Upper lobe of left lung (tissue), 6 donors: ENCODE data around the gene XPR1. TPM values are rescaled to one million over a fixed set of nuclear protein-coding genes. Genes with fewer than 3 reads are reported as not detected.

ENCODE experiments used
- ATAC-seq, 2 donors: fragments of 200-7000 bp; cut with Tn5 transposase; one replicate each; pipeline ENCODE4 v1.9.1; 2022; ENCODE audit warnings: mild to moderate bottlenecking in 2 of 2, moderate library complexity in 2 of 2; ENCODE audit not compliant: low FRiP score in 2 of 2
- DNase-seq, 2 donors: peaks; one replicate each; pipeline ENCODE4 v3.0.0-alpha.2; 2019 to 2020
- H3K27ac ChIP-seq, 4 donors: fragments of 200-600 bp; sonication (generic); one replicate each; pipeline ENCODE4 v1.5.1; 2016 to 2019
- H3K27me3 ChIP-seq, 4 donors: fragments of 200-600 bp; sonication (generic); one replicate each; pipeline ENCODE4 v1.5.1; 2017 to 2019
- H3K36me3 ChIP-seq, 4 donors: fragments of 200-600 bp; sonication (generic); one replicate each; pipeline ENCODE4 v1.5.1; 2016 to 2019
- H3K4me1 ChIP-seq, 4 donors: fragments of 200-600 bp; sonication (generic); one replicate each; pipeline ENCODE4 v1.5.1; 2018 to 2019
- H3K4me3 ChIP-seq, 4 donors: fragments of 200-600 bp; sonication (generic); one replicate each; pipeline ENCODE4 v1.5.1; 2017 to 2019; ENCODE audit warnings: mild to moderate bottlenecking in 2 of 4, moderate library complexity in 1 of 4
- H3K9me3 ChIP-seq, 4 donors: fragments of 200-600 bp; sonication (generic); one replicate each; pipeline ENCODE4 v1.5.1; 2018 to 2019
- CTCF ChIP-seq, 6 experiments: fragments of 450-650 bp in 4 of 6; fragments of 200-600 bp in 2 of 6; sonication (generic) in 2 of 6; IDR thresholded peaks; one replicate each; pipeline ENCODE4 v1.5.1; 2016 to 2019; ENCODE audit warnings: antibody characterized with exemption in 6 of 6
- EP300 ChIP-seq, 4 donors: sonication (generic); formaldehyde crosslinking; IDR thresholded peaks; one replicate each; pipeline ENCODE4 v1.5.1; 2017; ENCODE audit warnings: antibody characterized with exemption in 4 of 4, control low read depth in 2 of 4
- POLR2A ChIP-seq, 4 donors: fragments of 450-650 bp; IDR thresholded peaks; one replicate each; pipeline ENCODE4 v1.5.1; 2016 to 2017; ENCODE audit warnings: antibody characterized with exemption in 4 of 4, mild to moderate bottlenecking in 2 of 4
- POLR2AphosphoS5 ChIP-seq, 2 donors: sonication (generic); formaldehyde crosslinking; IDR thresholded peaks; one replicate each; pipeline ENCODE4 v1.5.1; 2017; ENCODE audit warnings: antibody characterized with exemption in 2 of 2
- whole genome bisulfite sequencing, 2 donors: methylation state at CpG; one replicate each; pipeline ENCODE4 v1.1.5; 2017 to 2018; 5-methylcytosine and 5-hydroxymethylcytosine counted together
- total RNA-seq, 6 donors: library from RNA; depleted of rRNA in 4 of 6; stranded (reverse); fragments of >200 nt in 4 of 6; gene quantifications; one replicate each; pipeline versions ENCODE4 v1.1.0 to v1.2.1, GENCODE V29; 2016 to 2021
- donor health status: DM: no; HTN: no; CAD: no; lungs with moderate emphysema.
- donor health status: DM: no; HTN: yes; CAD: no; lungs with severe emphysema.

Gene XPR1
- total RNA-seq, 6 donors from 2014 or later, result 21.3 to 30.2 (median 25.3) TPM

GRCh38 chr1:180881806-180882509 lies 250.1 kb downstream of the XPR1 start:
- H3K4me1 ChIP-seq, result no peaks in the 10 kb centered on the region
- ATAC-seq (peak in 1 of 2 donors; percentile 59), DNase-seq (no peak)
- no peaks in the 10 kb centered on the region for H3K9me3 ChIP-seq
- WGBS, 2 donors, result 69 to 75% methylated on average over 6 of the region's 6 CpGs
- no peak overlapping the region for H3K4me3 ChIP-seq
- H3K27ac ChIP-seq, result no peak overlapping the region
- peaks cover 0 to 48% (median 4%) of the 10 kb centered on the region in 4 donors for H3K36me3 ChIP-seq
- TF ChIP-seq POLR2A (IDR thresholded peaks at IDR 0.05) (no peak), POLR2AphosphoS5 (IDR thresholded peaks at IDR 0.05) (no peak), CTCF (IDR thresholded peaks at IDR 0.05) (peak in 4 of 6 experiments; percentile 17 to 52 (median 42)), EP300 (IDR thresholded peaks at IDR 0.05) (no peak)
- no peaks in the 10 kb centered on the region for H3K27me3 ChIP-seq

- WGBS, 2 donors, result 96 to 97% methylated on average over 3 of the region's 3 CpGs
- ATAC-seq, result no peak
- H3K4me3 ChIP-seq, result no peak overlapping the region
Measured at GRCh38 chr1:180884588-180885300, 252.9 kb downstream of the XPR1 start.

GRCh38 chr1:180886338-180886737 lies 254.5 kb downstream of the XPR1 start:
- no peak overlapping the region for H3K27ac ChIP-seq
- no peaks in the 10 kb centered on the region for H3K27me3 ChIP-seq
- H3K36me3 ChIP-seq, result peaks cover 0 to 20% (median 0%) of the 10 kb centered on the region in 4 donors
- no peak overlapping the region for H3K4me3 ChIP-seq
- no peaks in the 10 kb centered on the region for H3K9me3 ChIP-seq
- no peak for DNase-seq
- 71 to 78% methylated on average over 2 of the region's 2 CpGs for WGBS, 2 donors
- no peak for TF ChIP-seq CTCF (IDR thresholded peaks at IDR 0.05)
- no peak for TF ChIP-seq EP300 (IDR thresholded peaks at IDR 0.05)
- no peak for TF ChIP-seq POLR2A (IDR thresholded peaks at IDR 0.05)
- TF ChIP-seq POLR2AphosphoS5 (IDR thresholded peaks at IDR 0.05), result no peak
- H3K4me1 ChIP-seq, result no peaks in the 10 kb centered on the region
- no peak for ATAC-seq

More at GRCh38 chr1:180884588-180885300, 252.9 kb downstream of the XPR1 start:
- H3K9me3 ChIP-seq, result no peaks in the 10 kb centered on the region
- DNase-seq, result no peak
- H3K4me1 ChIP-seq, result no peaks in the 10 kb centered on the region
- peaks cover 0 to 26% (median 4%) of the 10 kb centered on the region in 4 donors for H3K36me3 ChIP-seq
- TF ChIP-seq POLR2AphosphoS5 (IDR thresholded peaks at IDR 0.05) (no peak), CTCF (IDR thresholded peaks at IDR 0.05) (no peak), POLR2A (IDR thresholded peaks at IDR 0.05) (no peak), EP300 (IDR thresholded peaks at IDR 0.05) (no peak)
- H3K27me3 ChIP-seq, result no peaks in the 10 kb centered on the region
- no peak overlapping the region for H3K27ac ChIP-seq

GRCh38 chr1:180887841-180888240 lies 256.0 kb downstream of the XPR1 start:
- H3K36me3 ChIP-seq, result peaks cover 0 to 17% (median 0%) of the 10 kb centered on the region in 4 donors
- H3K27ac ChIP-seq, result no peak overlapping the region
- WGBS, 2 donors, result 95 to 99% methylated on average over 7 of the region's 7 CpGs
- DNase-seq, result no peak
- H3K9me3 ChIP-seq, result no peaks in the 10 kb centered on the region
- ATAC-seq, result no peak
- TF ChIP-seq POLR2A (IDR thresholded peaks at IDR 0.05) (no peak), CTCF (IDR thresholded peaks at IDR 0.05) (no peak), POLR2AphosphoS5 (IDR thresholded peaks at IDR 0.05) (no peak), EP300 (IDR thresholded peaks at IDR 0.05) (no peak)
- H3K4me1 ChIP-seq, result no peaks in the 10 kb centered on the region
- H3K4me3 ChIP-seq, result no peak overlapping the region
- no peaks in the 10 kb centered on the region for H3K27me3 ChIP-seq
